PC-9 (cell line): Measurements from ENCODE around the gene ZNF469.

Experiments used
- CTCF ChIP-seq: fragments of 200-600 bp; sonication (generic); conservative IDR thresholded peaks from 2 replicates; pipeline ENCODE4 v1.6.1; 2017; ENCODE audit warnings: mixed run types, antibody characterized with exemption, mild to moderate bottlenecking, moderate library complexity
- EZH2 ChIP-seq: fragments of 200-600 bp; sonication (generic); IDR thresholded peaks from 2 replicates; pipeline ENCODE4 v1.8.0; 2017; ENCODE audit warnings: antibody characterized with exemption, low read depth

- TF ChIP-seq CTCF, result no peak
- no peak for TF ChIP-seq EZH2
Observed at GRCh38 chr16:88411951-88412576, 29.3 kb downstream of the ZNF469 start.
